Lower leg skin (tissue), 3 donors: ENCODE measurements around the gene IQCK.

Experiments
- POLR2A ChIP-seq, 2 donors: fragments of 450-650 bp; IDR thresholded peaks; one replicate each; pipeline ENCODE4 v1.6.1; 2016 to 2017; ENCODE audit warnings: antibody characterized with exemption in 2 of 2, mild to moderate bottlenecking in 1 of 2, moderate library complexity in 1 of 2
- TF ChIP-seq, protein P1 (sequence below), 3 donors: fragments of 450-650 bp; IDR thresholded peaks; one replicate each; pipeline ENCODE4 v1.5.1; 2016; ENCODE audit warnings: antibody characterized with exemption in 3 of 3, mild to moderate bottlenecking in 3 of 3, moderate library complexity in 2 of 3

DNA sequence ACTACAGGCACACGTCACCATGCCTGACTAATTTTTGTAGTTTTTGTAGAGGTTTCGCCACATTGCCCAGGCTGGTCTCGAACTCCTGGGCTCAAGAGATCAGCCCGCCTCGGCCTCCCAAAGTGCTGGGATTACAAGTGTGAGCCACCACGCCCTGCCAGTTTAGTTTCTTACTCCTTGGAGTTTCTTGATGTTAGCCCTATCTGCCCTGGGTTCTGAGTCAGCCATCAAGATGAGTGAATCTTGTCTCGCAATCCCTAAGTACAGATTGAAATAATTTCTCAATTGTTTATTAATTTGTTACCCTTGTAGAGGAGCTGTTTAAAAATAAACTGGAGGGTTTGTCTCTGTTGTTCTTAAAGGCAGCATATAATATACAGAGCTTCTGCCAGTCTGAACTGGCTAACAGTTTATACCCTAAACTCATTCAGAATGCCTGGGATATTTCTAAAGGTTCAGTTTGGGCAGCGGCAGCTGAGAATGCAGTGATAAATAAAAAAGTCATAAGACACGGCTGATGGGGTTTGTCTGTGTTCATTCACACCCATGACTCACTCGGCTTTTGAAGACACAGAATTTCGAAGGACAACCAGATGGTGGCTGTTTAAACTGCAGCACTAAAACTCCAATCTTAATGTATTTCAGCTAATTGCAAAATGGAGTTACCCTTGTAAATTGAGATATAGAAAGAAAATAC, 127.0 kb downstream of the IQCK start:
- TF ChIP-seq, protein P1, sequence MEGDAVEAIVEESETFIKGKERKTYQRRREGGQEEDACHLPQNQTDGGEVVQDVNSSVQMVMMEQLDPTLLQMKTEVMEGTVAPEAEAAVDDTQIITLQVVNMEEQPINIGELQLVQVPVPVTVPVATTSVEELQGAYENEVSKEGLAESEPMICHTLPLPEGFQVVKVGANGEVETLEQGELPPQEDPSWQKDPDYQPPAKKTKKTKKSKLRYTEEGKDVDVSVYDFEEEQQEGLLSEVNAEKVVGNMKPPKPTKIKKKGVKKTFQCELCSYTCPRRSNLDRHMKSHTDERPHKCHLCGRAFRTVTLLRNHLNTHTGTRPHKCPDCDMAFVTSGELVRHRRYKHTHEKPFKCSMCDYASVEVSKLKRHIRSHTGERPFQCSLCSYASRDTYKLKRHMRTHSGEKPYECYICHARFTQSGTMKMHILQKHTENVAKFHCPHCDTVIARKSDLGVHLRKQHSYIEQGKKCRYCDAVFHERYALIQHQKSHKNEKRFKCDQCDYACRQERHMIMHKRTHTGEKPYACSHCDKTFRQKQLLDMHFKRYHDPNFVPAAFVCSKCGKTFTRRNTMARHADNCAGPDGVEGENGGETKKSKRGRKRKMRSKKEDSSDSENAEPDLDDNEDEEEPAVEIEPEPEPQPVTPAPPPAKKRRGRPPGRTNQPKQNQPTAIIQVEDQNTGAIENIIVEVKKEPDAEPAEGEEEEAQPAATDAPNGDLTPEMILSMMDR (IDR thresholded peaks at IDR 0.05): no peak
- TF ChIP-seq POLR2A (IDR thresholded peaks at IDR 0.05): no peak
